Astrocyte of the spinal cord (primary cell): ENCODE results near the gene MAP3K6.

Experiments
- DNase-seq: peaks from one replicate; pipeline ENCODE4 v3.0.0; 2011; ENCODE audit warnings: low read depth, low spot score
- H3K4me3 ChIP-seq: 2 replicates; pipeline ENCODE4 v1.5.1; 2011; ENCODE audit warnings: low read depth, mild to moderate bottlenecking, low read length, moderate library complexity
- in situ Hi-C: cut with HindIII; loops from 2 replicates; pipeline ENCODE4 v1.10.0; 2017; ENCODE audit warnings: low sequenced_read_pairs
- TF ChIP-seq, protein P1 (sequence below): IDR thresholded peaks from 2 replicates; pipeline ENCODE4 v1.5.1; 2012; ENCODE audit warnings: low read depth, mild to moderate bottlenecking, low read length, inconsistent platforms

Gene MAP3K6

DNA sequence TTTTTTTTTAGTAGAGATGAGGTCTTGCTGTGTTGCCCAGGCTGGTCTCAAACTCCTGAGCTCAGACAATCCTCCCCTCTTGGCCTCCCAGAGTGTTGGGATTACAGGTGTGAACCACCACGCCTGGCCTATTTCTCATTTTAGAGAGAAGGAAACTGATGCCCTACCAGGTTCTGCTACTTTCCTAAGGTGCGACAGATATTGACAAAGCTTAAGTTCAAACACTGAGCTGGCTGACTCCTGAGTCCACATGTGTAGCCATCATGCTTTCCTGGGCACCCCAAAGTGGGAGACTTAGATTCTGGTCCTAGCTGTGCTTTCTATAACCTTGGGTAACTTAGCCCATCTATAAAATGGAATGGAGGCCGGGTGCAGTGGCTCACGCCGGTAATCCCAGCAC is 49.9 kb downstream of the MAP3K6 start:
- TF ChIP-seq, protein P1, sequence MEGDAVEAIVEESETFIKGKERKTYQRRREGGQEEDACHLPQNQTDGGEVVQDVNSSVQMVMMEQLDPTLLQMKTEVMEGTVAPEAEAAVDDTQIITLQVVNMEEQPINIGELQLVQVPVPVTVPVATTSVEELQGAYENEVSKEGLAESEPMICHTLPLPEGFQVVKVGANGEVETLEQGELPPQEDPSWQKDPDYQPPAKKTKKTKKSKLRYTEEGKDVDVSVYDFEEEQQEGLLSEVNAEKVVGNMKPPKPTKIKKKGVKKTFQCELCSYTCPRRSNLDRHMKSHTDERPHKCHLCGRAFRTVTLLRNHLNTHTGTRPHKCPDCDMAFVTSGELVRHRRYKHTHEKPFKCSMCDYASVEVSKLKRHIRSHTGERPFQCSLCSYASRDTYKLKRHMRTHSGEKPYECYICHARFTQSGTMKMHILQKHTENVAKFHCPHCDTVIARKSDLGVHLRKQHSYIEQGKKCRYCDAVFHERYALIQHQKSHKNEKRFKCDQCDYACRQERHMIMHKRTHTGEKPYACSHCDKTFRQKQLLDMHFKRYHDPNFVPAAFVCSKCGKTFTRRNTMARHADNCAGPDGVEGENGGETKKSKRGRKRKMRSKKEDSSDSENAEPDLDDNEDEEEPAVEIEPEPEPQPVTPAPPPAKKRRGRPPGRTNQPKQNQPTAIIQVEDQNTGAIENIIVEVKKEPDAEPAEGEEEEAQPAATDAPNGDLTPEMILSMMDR: no peak
- no peak for DNase-seq
- in situ Hi-C loops: no loop called here
- H3K4me3 ChIP-seq: no peak overlapping the region

DNA sequence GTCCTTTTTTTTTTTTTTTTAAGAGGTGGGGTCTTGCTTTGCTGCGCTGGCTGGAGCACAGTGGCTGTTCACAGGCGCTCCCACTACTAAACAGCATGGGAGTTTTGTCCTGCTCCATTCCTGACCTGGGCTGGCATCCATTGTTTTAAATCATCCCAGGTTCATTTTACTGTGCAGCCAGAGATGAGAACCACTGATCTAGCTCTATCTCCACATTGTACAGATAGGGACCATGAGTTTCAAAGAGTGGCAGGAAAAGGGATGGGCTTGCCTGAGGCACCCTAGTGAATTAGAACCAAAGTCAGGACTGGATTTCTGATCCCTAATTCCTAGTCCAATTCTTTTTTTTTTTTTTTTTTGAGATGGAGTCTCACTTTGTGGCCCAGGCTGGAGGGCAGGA is 52.0 kb downstream of the MAP3K6 start:
- in situ Hi-C loops: no loop called here
- DNase-seq: no peak
- no peak overlapping the region for H3K4me3 ChIP-seq
- TF ChIP-seq, protein P1: no peak

GRCh38 chr1:27314169-27314568 is 52.6 kb downstream of the MAP3K6 start:
- no peak for DNase-seq
- H3K4me3 ChIP-seq: no peak overlapping the region
- in situ Hi-C loops: no loop called here
- TF ChIP-seq, protein P1: no peak

DNA sequence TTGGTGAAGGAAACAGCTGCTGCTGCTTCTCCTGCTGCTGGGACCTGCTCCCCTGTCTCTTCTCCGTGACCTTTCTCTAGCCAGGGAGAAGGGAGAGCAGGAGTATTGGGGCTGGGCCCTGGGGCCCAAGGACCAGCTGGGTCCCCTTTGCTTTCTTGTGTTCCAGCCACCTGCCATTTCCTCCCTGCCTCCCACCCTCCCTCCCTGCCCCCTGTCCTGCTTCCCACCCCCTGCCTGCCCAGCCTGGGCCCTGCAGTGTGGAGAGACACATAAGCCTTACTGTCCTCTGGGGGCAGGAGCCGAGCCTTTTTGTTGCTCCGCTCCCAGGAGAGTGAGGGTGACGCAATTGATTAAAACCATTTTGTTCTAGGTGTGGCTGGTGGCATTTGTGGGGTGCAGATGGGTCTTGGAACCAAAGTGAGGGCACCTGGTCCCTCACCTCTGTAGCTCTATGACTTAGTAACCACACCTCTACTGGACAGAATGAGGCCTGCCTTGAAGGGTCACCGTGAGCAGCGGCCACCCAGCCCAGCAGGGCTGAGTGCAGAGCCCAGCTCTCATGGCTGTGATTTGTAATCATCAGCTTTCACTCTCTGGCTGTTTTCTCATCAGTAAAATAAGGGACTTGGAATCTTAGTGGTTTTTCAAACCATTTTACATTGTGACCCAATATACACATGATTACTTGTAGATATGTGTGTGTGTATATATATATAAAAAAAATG is 58.7 kb downstream of the MAP3K6 start:
- TF ChIP-seq, protein P1: no peak
- no peak for DNase-seq
- in situ Hi-C loops: no loop called here

DNA sequence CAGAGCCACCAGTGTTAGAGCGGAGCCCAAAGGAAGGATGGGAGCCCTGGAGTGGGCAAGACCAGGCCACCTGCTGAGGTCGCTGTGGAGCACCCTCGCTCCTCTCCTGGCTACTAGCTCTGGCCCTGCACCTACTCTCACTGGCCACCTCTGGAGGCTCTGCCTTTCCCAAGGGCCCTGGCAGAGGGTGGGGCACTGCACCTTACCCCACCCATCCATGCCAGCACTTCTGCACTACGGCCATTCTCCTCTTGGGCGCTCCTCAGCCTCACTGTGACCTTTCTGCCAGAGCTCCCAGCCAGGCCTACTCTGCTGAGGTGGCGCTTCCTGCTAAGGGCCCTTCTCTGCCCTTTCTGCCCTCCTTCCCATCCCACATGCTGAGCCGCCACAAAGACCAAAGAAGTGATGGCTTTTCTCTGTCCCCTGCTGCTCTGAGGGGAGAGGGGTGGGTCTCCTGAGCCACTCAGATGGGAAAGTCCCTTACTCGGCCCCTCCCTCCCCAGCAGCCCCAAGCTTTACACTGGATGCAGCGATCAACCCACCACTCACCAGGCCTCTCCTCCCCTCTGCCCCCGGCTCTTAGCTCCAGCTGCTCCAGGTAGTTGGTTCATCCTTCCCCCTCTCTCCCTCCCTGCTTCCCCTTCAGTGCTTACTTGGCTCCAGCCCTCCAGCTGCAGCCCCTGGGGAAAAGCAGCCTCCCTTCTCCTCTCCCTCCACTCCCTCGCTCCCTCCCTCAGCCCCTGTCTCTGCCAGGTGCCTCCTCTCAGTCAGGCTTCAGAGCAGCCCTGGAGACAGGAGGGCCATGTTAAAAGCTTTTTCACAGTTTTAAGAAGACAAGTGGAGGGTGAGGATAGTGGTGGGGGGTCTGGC is 59.6 kb downstream of the MAP3K6 start:
- H3K4me3 ChIP-seq: no peak overlapping the region
- TF ChIP-seq, protein P1: peak; percentile 18
- DNase-seq: no peak
- in situ Hi-C loops: no loop called here

More for the DNA sequence above, 58.7 kb downstream of the MAP3K6 start:
- no peak overlapping the region for H3K4me3 ChIP-seq

DNA sequence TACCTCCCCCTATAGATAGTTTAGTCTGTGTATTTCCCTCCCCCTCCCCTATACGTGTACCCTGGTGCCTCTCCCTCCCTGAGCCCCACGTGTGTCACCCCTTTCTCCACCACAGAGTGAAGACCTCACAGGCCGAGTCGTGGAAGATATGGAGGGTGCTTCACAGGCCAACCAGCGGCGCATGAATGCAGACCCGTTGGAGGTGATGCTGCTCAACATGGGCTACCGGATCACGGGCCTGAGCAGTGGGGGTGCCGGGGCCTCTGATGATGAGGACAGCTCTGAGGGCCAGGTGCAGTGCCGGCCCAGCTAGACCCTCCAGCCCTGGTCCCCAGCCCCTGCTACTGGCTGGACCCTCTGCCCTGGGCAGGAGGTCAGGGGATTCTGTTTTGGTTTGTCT is 60.7 kb downstream of the MAP3K6 start:
- TF ChIP-seq, protein P1: no peak
- H3K4me3 ChIP-seq: no peak overlapping the region
- in situ Hi-C loops: no loop called here
- no peak for DNase-seq
